A549 treated with AZD2906 at 1 μM for 4 hours (cell line): ENCODE results near the gene RBM18. TPM values are rescaled to one million over a fixed set of nuclear protein-coding genes. Genes with fewer than 3 reads are reported as not detected.

Source experiments
- total RNA-seq: library from RNA; stranded (reverse); fragments of 200-300 nt; extraction: Qiagen RNA extraction; gene quantifications from 5 replicates; pipeline ENCODE4 v1.2.3, GENCODE V29; 2022

RBM18 gene, protein sequence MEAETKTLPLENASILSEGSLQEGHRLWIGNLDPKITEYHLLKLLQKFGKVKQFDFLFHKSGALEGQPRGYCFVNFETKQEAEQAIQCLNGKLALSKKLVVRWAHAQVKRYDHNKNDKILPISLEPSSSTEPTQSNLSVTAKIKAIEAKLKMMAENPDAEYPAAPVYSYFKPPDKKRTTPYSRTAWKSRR
- total RNA-seq = 16.4 to 25.7 TPM (median 22.8 TPM) in 5 replicates

DNA sequence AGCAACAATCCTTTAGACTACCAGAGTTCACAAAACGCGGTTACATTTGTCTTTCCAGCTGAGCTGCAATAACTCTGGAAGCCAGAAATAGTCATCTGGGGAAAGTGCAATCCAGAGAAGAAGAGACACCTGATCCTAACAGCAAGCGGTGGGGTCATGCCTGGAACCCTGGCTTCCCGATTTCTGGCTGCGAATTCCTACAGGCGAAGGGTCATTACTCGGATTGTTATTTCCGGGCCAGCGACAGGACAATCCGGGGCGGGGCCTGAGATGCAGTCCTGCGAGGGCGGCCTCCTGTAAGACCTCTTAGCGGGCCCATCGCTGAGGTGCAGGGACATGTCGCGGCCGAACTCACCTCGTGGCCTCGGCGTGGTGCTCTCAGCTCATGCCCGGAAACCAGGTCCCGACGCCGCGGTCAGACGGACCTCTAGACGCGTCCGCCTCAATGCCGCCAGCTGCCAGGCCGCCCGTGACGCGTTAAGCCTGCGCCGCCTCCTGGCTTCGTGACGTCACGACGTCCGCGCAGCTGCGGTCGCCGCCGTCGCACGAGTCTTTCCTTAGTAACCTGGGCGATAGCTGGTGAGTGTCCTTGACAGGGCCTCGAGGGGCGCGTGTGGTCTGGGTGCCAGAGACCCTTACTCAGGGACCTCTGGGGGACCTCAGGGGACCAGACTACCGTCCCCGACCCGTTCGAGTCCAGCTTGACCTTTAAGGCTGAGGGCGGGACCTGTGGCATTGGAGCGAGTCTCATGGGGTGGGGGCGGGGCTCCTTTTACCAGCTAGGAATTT, at the start of gene RBM18, which contains the start of gene MRRF:
RBM18 (minus strand) TSS at position 481 of the 789 bp plus-strand sequence. CDS start 3,348 bp downstream, outside the sequence.
MRRF (plus strand) TSS at position 523 of the 789 bp plus-strand sequence. CDS start 6,010 bp downstream, outside the sequence.

DNA sequence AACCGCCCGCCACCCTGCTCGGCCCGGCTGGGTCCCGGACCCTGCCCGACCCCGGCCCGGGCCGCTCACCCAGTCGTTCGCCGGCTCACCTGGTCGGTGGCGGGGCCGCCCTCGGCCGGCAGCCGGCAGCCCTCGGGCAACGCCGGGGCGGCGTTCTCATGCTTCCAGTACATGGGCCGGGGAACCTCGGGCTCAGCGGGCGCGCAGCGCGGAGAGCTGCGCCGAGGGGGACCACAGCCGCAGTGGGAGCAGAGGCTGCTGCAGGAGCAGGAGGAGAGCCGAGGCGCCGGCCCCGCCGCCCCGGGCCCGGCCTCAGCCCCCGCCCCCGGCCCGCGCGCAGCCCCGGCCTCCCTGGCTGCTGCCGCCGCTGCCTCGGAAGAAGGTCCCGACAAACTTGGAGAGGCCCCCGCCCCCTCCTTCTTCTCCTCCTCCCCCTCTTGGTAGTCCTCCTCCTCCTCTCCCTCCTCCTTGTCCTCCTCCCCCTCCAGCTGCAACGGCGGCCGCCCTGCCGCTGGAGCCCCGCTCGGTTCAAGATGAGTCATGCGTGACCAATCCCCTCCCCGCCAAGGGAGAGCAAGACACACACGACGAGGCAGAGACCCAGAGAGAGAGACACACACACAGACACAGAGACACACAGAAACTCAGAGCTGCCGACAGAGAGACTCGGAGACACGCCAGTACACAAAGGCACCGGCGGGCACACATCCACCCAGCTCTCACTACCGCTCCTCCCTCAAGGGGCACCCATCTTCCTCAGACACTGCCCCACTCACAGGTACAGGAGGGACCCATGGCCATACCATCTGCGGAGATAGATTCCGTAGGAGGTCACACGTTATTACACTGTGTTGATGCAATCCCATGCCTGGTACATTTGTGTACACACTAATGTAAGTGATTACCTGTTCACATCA, 35.8 kb downstream of the RBM18 start, which contains the start of gene LHX6:
LHX6 (minus strand) TSS at position 390 of the 917 bp plus-strand sequence; CDS start at position 173, 217 bp downstream.

Other genes with a start within 250 kb of the RBM18 start
- 3.7 to 5.4 TPM (median 4.6 TPM) in 5 replicates for gene TTLL11, start 171.5 kb downstream of the RBM18 start, total RNA-seq
- gene NDUFA8, start 105.1 kb downstream of the RBM18 start, total RNA-seq = 102 to 122 TPM (median 115 TPM) in 5 replicates
- not detected in 5 replicates for gene MORN5, start 104.9 kb downstream of the RBM18 start, total RNA-seq
- gene LHX6, start 35.9 kb downstream of the RBM18 start, total RNA-seq = 3.1 to 3.8 TPM (median 3.3 TPM) in 5 replicates
- 64.4 to 75.7 TPM (median 67.1 TPM) in 5 replicates for gene MRRF, start within 50 bp of the RBM18 start, total RNA-seq
- gene PTGS1, start 106.2 kb upstream of the RBM18 start, total RNA-seq = 1.5 to 2.0 TPM (median 1.8 TPM) in 5 replicates
- gene OR1J1, start 213.1 kb upstream of the RBM18 start, total RNA-seq = not detected in 5 replicates
- gene OR1J2, start 246.0 kb upstream of the RBM18 start, total RNA-seq = 0.10 TPM in 1 of 5 replicates, not detected in the others